ENCODE measurements around the gene KCNIP2. TPM values are rescaled to one million over a fixed set of nuclear protein-coding genes. Genes with fewer than 3 reads are reported as not detected.
A peak's percentile ranks its signal among the peaks of the same experiment; 100 is the strongest.

KCNIP2 gene
- total RNA-seq, 1 donor from 2014 or later = 7.7 TPM

- no peaks in the 10 kb centered on the region for H3K9me3 Mint-ChIP-seq (ENCODE audit: unreplicated experiment)
- H3K27me3 Mint-ChIP-seq (ENCODE audit: unreplicated experiment) = peaks cover 17% of the 10 kb centered on the region
- peaks cover 46% of the 10 kb centered on the region for H3K4me1 Mint-ChIP-seq (ENCODE audit: unreplicated experiment)
- peak; percentile 95 for DNase-seq (ENCODE audit: low spot score)
- H3K4me3 Mint-ChIP-seq (ENCODE audit: unreplicated experiment) = no peak overlapping the region
- TF ChIP-seq CTCF (IDR thresholded peaks at IDR 0.05; ENCODE audit: unreplicated experiment) = peak; percentile 90
- H3K36me3 Mint-ChIP-seq (ENCODE audit: low read depth, unreplicated experiment) = no peaks in the 10 kb centered on the region
- H3K27ac Mint-ChIP-seq (ENCODE audit: unreplicated experiment) = no peak overlapping the region
These were observed 63.9 kb downstream of the KCNIP2 start for GRCh38 chr10:101779544-101780186.

GRCh38 chr10:101778781-101779543 lies 64.6 kb downstream of the KCNIP2 start:
- no peak for TF ChIP-seq CTCF (IDR thresholded peaks at IDR 0.05; ENCODE audit: unreplicated experiment)
- peaks cover 17% of the 10 kb centered on the region for H3K27me3 Mint-ChIP-seq (ENCODE audit: unreplicated experiment)
- peaks cover 42% of the 10 kb centered on the region for H3K4me1 Mint-ChIP-seq (ENCODE audit: unreplicated experiment)
- peak; percentile 62 for DNase-seq (ENCODE audit: low spot score)
- no peaks in the 10 kb centered on the region for H3K9me3 Mint-ChIP-seq (ENCODE audit: unreplicated experiment)
- peak overlapping the region; percentile 92 for H3K4me3 Mint-ChIP-seq (ENCODE audit: unreplicated experiment)
- no peaks in the 10 kb centered on the region for H3K36me3 Mint-ChIP-seq (ENCODE audit: low read depth, unreplicated experiment)
- peak overlapping the region; percentile 48 for H3K27ac Mint-ChIP-seq (ENCODE audit: unreplicated experiment)

- no peak for TF ChIP-seq CTCF (IDR thresholded peaks at IDR 0.05; ENCODE audit: unreplicated experiment)
- no peak overlapping the region for H3K27ac Mint-ChIP-seq (ENCODE audit: unreplicated experiment)
- peaks cover 42% of the 10 kb centered on the region for H3K4me1 Mint-ChIP-seq (ENCODE audit: unreplicated experiment)
- no peaks in the 10 kb centered on the region for H3K9me3 Mint-ChIP-seq (ENCODE audit: unreplicated experiment)
- no peaks in the 10 kb centered on the region for H3K36me3 Mint-ChIP-seq (ENCODE audit: low read depth, unreplicated experiment)
- peaks cover 21% of the 10 kb centered on the region for H3K27me3 Mint-ChIP-seq (ENCODE audit: unreplicated experiment)
- peak overlapping the region; percentile 6 for H3K4me3 Mint-ChIP-seq (ENCODE audit: unreplicated experiment)
- DNase-seq (ENCODE audit: low spot score) = no peak
These were observed 65.3 kb downstream of the KCNIP2 start for GRCh38 chr10:101778151-101778780.

GRCh38 chr10:101777619-101778145 lies 65.9 kb downstream of the KCNIP2 start:
- peaks cover 36% of the 10 kb centered on the region for H3K4me1 Mint-ChIP-seq (ENCODE audit: unreplicated experiment)
- no peaks in the 10 kb centered on the region for H3K36me3 Mint-ChIP-seq (ENCODE audit: low read depth, unreplicated experiment)
- H3K27ac Mint-ChIP-seq (ENCODE audit: unreplicated experiment) = peak overlapping the region; percentile 42
- no peak for DNase-seq (ENCODE audit: low spot score)
- H3K4me3 Mint-ChIP-seq (ENCODE audit: unreplicated experiment) = peak overlapping the region; percentile 24
- no peaks in the 10 kb centered on the region for H3K9me3 Mint-ChIP-seq (ENCODE audit: unreplicated experiment)
- no peak for TF ChIP-seq CTCF (IDR thresholded peaks at IDR 0.05; ENCODE audit: unreplicated experiment)
- peaks cover 19% of the 10 kb centered on the region for H3K27me3 Mint-ChIP-seq (ENCODE audit: unreplicated experiment)

Measured in endothelial cell (in vitro differentiated cells).